GM18502 (cell line): Measurements from ENCODE around the gene CEP72.
"Not testable (repeated sequence)": the region's sequence is repeated elsewhere in the genome, so short reads cannot be mapped to it uniquely, and the experiment has no call there.

Experiments
- ATAC-seq: cut with Tn5 transposase; IDR thresholded peaks from one replicate; pipeline ENCODE4 v1.9.1; 2021; ENCODE audit warnings: mild to moderate bottlenecking; ENCODE audit not compliant: unreplicated experiment, poor library complexity

The CEP72 gene

DNA sequence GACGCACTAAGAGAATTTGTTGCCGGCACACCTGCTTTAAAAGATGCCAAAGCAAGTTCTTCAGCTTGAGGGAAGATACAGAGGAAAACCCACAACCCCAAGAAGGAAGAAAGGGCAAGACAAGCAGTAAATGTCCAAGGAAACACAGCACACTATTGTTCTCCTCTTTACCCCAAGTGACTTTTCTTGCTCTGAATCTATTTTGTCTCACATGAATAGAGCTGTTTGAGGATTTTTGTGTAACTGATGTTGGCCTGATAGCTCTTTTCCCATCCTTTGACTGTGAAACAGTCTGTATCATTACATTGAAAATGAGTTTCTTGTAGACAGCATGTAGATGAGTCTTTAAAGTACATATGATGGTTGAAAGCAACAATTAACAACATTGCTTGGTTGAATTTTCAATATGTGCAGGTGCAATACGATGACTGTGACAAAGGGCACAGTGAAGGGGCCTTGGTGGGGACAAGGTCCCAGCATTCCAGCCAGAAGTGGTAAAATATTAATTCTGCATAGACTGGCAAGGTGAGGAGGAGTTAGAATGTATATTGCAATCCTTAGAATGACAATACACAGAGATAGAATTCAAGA, 16.8 kb upstream of the CEP72 start:
- no peak for ATAC-seq

DNA sequence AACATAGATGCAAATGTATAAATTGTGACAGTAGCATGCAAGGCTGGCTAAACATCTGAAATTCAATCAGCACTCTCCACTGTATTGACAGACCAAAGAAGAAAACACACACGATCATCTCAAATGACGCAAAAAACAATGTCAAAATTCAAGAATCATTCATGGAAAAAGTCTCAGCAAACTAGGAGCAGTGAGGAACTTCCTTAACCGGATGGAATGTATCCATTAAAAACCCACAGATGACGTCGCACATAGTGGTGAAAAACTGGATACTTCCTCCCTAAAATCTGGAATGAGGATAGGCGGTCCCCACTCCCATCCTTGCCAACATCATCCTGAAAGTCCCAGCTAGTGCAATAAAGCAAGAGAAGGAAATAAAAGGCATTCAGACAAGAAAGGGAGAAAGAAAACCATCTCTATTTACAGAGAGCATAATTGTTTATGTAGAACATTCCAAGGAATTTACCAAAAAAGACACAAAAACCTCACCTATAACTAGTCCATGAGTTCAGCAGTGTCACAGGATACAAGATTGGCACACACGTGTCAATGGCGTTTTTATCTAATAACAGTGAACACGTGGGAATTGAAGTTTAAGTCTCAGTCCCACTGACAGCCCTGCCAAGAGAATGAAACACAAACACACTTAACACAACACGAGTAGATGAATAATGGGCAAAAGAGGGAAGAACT, 14.1 kb upstream of the CEP72 start:
- ATAC-seq, result no peak

GRCh38 chr5:598564-598890, 13.6 kb upstream of the CEP72 start:
- ATAC-seq, result no peak

GRCh38 chr5:600886-601541, 11.1 kb upstream of the CEP72 start:
- ATAC-seq, result no peak

DNA sequence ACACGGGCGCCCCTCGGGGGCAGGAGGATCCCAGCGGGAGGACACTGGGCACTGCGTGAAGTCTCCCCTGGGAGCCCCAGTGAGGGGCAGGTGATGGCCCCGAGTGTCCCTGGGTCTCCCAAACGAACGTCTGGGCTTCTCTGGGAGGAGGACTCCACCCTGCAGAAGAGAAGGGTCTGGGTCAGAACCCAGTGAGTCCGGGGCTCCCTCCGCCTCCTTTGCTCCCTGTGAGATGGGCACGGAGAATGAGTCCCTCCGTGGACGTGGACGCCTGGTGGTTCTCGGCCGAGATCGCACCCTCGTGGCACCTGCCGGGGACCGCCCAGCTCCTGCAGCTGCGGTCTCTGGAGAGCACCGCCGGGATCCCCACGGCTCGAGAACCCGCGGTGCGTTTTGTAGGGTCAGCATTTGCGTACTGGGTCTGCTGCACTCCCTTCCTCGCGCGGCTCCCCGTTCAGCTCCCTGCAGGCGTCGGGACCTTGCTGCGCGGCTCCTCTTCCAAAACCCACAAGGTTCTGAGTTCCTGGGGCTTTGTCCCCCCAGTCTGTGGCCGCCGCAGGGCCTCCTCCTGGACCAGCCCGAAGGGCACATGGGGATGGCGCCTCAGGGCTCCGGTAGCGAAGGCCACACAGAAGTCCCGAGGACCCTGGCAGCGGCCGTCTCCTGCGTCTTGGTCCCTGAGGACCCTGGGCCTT, 10.2 kb upstream of the CEP72 start:
- no peak for ATAC-seq

DNA sequence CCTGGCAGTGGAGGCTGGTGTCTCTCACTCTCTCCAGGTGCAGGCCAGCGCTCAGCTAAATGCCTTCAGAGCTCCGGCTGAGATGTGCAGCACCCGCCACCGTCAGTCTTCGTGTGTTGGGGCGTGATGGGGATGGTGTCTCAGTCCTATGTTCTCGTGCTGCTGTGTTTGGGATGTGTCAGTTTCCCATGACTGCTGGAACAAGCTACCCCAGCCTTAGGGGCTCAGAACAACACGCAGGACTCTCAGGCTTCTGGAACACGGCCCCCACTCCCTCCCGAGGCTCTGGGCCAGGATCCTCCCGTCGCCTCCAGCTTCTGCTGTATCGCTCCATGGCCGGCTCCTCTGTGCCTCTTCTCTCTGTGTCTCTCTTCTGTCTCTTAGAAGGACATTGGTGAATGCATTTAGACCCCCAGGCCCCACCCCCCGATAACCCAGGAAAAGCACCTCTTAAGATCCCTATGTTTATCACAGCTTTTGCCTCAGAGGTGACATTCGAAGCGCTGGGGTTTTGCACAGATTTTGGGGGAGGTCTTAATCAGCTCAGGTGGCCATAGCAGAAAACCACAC, 9.6 kb upstream of the CEP72 start:
- no peak for ATAC-seq

- no peak for ATAC-seq
These were observed 8.8 kb upstream of the CEP72 start for GRCh38 chr5:603081-603998.

- no peak for ATAC-seq
These were observed 7.7 kb upstream of the CEP72 start for GRCh38 chr5:604391-604831.

GRCh38 chr5:605090-605489, 7.0 kb upstream of the CEP72 start:
- not testable (repeated sequence) for ATAC-seq

DNA sequence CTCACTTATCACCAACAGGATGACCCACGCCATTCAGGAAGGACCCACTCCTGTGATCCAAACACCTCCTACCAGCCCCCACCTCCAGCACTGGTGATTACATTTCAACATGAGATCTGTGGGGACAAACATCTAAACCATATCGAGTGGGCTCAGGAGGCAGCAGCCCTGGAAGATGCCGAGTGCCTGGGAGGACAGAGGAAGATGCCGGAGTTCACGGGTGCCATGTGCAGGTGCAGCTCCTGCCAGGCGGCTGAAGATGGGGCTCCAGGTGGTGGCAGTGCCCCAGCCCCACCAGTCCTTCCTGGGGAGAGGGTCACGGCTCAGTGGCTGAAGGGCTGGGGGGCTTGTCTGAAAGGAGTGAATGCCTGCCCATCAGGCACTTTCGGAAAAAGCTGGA, 6.1 kb upstream of the CEP72 start:
- ATAC-seq, result no peak

GRCh38 chr5:606526-607399, 5.4 kb upstream of the CEP72 start:
- no peak for ATAC-seq

- ATAC-seq, result no peak
These were observed 4.4 kb upstream of the CEP72 start for GRCh38 chr5:607541-608428.

DNA sequence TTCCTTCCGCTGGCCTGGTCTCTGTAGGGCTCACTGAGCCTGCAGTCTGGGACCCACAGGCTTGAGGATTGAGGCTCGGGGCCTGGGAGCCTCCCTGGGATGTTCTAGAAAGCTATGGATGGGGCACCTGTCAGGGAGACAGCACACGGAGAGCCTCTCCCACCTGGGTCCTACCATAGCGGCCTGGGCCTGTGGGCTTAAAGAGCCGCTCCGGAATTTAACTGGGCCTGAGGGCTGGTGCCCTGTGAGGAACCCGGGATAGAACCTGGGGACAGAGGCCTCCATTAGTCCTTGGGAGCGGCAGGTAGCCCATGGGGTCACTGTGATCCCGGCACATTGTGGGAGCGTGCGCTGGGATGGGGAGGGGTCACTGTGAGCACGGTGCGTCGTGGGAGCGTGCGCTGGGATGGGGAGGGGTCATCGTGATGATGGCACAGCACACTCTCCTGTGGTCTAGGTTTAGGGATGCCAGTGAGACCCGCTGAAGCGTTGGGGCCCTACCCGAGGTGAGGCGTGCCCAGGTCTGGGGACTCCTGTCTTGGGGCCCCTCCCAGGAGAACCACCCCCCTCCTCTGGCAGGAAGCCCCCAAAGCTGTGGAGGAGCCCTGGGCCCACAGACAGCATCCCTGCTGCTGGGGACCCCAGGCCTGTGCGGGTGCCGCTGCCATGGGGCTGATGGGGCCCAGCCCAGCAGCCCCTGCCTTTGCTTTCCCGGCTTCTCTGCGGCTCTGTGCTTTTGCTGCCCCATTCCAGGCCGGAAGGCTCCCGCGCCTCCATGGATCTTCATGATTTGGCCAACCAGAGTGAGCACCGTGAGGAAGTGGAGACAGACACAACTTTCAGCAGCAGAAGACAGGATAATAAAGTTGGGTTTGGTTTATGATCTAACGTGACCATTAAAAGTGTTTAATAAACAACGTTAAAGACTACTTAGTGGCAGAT, 3.4 kb upstream of the CEP72 start:
- no peak for ATAC-seq

DNA sequence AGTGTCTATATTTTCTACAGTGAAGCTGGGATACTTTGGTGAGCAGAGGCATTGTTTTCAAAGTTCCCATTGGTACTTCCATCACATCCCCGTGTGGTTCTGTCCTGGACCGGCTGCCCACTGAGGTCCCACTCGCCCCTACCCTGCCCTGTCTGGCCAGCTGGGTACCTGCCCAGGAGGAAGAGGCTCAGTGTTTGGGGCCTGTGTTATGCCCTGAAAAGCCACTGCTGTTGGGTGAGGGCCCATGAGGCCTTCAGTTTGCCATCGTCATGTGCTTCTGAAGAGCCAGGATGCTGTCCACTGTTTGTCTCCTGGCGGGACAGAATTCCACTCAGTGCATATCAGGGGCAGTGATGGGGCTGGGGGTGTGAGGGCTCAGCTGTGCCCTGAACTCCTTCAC, 2.6 kb upstream of the CEP72 start:
- no peak for ATAC-seq

- no peak for ATAC-seq
These were observed 2.0 kb upstream of the CEP72 start for GRCh38 chr5:610011-610743.
